GM12872 (cell line): ENCODE data around the gene MLEC.

Source experiments
- TF ChIP-seq, protein P1 (sequence below): IDR thresholded peaks from 3 replicates; pipeline ENCODE4 v1.5.1; 2011; ENCODE audit warnings: low read depth, mild to moderate bottlenecking, low read length, moderate library complexity; ENCODE audit not compliant: insufficient read depth

The MLEC gene

DNA sequence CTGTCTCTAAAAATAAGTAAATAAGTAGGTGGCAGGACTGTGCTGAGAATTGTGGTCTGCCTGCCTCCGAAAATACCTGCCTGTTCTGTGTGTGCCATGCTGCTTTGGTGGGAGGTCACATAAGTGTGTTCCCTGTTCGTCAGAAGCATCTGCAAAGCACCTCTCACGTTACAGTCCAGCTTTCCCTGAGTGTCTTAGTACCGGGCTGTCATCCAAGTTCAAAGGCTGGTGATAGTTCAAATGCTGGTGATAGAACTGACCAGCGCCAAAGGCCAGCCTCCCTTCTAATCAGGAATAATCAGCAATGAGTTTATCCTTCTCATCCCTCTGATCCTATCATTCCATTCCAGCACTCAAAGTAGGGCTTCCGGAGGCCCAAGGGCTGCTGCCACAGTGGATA, 40.9 kb upstream of the MLEC start:
- TF ChIP-seq, protein P1, sequence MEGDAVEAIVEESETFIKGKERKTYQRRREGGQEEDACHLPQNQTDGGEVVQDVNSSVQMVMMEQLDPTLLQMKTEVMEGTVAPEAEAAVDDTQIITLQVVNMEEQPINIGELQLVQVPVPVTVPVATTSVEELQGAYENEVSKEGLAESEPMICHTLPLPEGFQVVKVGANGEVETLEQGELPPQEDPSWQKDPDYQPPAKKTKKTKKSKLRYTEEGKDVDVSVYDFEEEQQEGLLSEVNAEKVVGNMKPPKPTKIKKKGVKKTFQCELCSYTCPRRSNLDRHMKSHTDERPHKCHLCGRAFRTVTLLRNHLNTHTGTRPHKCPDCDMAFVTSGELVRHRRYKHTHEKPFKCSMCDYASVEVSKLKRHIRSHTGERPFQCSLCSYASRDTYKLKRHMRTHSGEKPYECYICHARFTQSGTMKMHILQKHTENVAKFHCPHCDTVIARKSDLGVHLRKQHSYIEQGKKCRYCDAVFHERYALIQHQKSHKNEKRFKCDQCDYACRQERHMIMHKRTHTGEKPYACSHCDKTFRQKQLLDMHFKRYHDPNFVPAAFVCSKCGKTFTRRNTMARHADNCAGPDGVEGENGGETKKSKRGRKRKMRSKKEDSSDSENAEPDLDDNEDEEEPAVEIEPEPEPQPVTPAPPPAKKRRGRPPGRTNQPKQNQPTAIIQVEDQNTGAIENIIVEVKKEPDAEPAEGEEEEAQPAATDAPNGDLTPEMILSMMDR: no peak

DNA sequence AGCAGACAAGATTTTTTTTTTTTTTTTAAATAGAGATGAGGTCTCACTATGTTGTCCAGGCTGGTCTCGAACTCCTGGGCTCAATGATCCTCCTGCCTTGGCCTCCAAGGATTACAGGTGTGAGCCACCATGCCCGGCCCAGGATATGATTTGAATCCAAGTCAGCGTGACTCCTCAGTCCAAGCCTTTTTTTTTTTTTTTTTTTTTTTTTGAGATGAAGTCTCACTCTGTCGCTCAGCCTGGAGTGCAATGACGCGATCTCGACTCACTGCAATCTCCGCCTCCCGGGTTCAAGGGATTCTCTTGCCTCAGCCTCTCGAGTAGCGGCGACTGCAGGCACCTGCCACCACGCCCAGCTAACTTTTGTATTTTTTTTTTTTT, 39.6 kb upstream of the MLEC start:
- TF ChIP-seq, protein P1: no peak

DNA sequence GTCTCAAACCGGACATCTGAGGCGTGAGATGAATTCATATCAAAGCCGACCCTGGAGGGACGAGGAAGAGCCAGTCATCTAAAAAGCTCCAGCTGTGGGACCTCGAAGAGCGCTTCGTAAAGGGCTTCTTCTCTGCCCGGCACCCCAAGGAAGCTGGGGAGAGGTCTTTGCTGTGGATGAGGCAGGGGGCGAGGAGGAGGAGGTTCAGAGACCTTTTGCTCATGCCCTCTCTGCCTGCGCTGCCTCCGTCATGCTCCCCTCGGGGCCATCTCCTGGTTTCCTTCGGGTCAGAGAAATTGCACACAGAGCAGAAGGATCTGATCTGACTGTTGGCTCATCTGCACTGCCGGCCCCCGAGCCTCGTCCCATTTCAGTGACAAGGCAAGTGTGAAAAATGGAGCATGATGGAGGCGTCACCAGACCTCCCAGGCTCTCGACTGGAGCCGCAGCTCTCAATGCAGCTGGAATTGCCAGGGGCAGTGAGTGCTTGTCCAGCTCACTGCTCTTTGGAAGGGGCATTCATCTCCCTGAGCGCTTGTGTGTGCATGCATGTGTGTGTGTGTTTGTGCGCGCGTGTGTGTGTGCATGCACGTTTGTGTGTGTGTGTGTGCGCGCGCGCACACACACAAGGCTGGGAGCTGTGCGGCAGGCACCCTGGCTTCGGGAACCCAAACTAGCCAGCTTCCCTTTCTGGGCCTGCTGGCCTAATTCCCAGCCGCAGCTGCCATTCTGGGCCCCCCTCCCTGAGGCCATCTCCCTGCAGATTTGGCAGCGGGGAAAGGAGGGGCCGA, 37.3 kb upstream of the MLEC start:
- TF ChIP-seq, protein P1: no peak

DNA sequence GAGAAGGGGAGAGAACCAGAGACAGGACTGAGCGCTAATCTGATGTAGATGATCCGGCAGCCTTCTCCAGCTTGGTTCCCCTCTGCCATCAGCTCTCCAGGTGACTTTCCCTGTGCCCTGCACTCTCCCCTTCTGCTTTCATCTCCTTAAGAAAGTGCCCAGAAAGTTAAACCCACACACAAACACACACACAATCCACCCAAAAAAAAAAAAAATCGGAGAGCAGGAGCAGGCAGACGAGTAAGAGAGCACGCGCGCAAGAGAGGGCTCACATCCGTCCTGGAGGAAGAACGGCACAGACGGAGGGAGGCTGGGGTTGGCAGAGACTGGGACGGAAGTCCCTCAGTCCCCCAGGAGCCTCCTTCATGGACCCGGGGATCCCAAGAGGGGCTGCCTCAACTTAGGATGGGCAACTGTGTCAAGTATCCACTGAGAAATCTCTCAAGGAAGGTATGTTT, 36.7 kb upstream of the MLEC start:
- TF ChIP-seq, protein P1: no peak

DNA sequence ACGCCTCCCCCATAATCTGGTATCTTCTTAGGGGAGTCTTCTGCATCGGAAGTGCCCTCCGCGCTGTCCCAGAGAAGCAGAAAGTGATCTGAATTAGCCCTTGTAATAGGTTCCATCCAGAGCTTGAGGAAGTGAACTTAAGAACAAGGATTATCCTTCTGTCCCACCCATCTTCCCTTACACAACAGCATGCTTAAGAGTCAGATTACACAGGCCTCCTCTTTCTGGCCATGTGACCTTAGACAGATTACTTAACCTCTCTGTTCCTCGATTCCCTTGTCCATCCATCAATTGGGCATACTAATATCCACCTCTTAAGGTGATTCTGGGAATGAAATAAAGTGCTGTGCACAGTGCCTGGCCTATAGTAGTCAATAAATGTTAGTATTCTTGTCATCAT, 35.1 kb upstream of the MLEC start:
- TF ChIP-seq, protein P1: no peak

DNA sequence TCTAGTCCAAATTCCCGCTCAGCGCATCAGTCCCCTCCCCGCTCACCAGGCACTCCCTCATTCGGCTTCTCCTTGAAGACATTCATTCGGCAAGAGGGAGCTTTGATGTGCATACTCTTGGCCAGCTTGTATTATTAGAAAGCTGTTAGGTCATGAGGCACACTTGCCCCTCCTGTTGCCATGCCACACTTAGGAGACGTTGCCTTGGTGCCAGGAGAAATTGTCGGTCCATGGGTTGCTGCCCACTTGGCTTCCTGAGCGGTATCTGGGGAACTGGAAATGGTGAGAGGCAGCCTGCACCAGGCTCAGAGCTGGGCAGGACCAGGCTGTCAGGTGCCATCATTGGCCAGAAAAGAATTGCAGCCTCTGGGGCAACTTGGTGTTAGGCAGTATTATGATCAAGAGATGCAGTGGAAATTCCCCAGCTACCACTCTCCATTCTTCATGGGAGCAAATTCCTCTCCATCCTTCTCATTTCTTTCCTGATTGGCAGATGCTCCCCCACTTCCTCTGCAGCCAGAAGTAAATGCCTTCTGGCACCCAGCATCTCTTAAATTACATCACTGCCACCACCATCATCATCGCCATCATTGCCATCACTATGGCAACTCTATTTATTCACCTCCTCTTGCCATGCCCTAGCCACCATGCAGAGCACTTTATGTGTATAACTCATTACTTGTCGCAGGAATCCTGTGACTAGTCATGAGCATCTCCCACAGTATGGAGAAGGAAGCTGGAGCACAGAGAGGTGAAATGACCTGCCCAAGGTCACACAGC, 34.1 kb upstream of the MLEC start:
- TF ChIP-seq, protein P1: no peak

DNA sequence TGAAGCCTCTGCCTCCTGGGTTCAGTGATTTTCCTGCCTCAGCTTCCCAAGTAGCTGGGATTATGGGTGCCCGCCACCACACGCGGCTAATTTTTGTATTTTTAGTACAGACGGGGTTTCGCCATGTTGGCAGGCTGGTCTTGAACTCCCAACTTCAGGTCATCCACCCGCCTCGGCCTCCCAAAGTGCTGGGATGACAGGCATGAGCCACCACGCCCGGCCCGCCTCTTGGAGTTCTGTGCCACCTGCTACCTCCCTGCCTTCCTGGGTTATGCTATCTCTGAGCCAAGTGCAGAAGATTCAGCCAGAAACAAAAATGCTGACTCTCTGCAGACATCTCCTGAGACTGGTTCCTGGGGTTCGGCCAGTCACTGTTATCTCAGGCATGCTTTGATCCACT, 33.3 kb upstream of the MLEC start:
- TF ChIP-seq, protein P1: no peak
